DOHH2 (cell line): Measurements from ENCODE around the gene SLC6A9.

Source experiments
- CTCF ChIP-seq: fragments of 200-600 bp; sonication (generic); IDR thresholded peaks from one replicate; pipeline ENCODE4 v1.5.1; 2014; ENCODE audit warnings: antibody characterized with exemption, mild to moderate bottlenecking, low read depth, low read length; ENCODE audit not compliant: poor library complexity, severe bottlenecking
- EZH2phosphoT487 ChIP-seq: fragments of 200-600 bp; sonication (generic); IDR thresholded peaks from 2 replicates; pipeline ENCODE4 v1.6.1; 2017; ENCODE audit warnings: borderline replicate concordance, mild to moderate bottlenecking, antibody characterized with exemption, low read length, moderate library complexity, mixed read lengths

GRCh38 chr1:44012404-44012803 lies 18.9 kb downstream of the SLC6A9 start:
- TF ChIP-seq CTCF (no peak), EZH2phosphoT487 (no peak)
